ENCODE measurements around the gene NKX2-8.

- TF ChIP-seq CTCF (conservative IDR thresholded peaks at IDR 0.05; ENCODE audit: low read depth in 2 of 2): no peak
- no peak for TF ChIP-seq REST (IDR thresholded peaks at IDR 0.05; ENCODE audit: unreplicated experiment)
- TF ChIP-seq EZH2 (IDR thresholded peaks at IDR 0.05; ENCODE audit: low read depth, unreplicated experiment): no peak
- no peak for TF ChIP-seq POLR2AphosphoS5 (IDR thresholded peaks at IDR 0.05; ENCODE audit: low read depth)
- TF ChIP-seq ZNF114 (CRISPR knock-in tag; IDR thresholded peaks at IDR 0.05): no peak
Measured at GRCh38 chr14:36585100-36585499, 2.7 kb upstream of the NKX2-8 start.
